SK-N-SH (cell line): Measurements from ENCODE around the gene CKAP4. TPM values are rescaled to one million over a fixed set of nuclear protein-coding genes. Genes with fewer than 3 reads are reported as not detected.

Experiments
- CTCF ChIA-PET: fragments of 300-600, 350-600 bp; formaldehyde crosslinking; extraction: SDS; loops from one replicate; lab custom pipeline; 2021; lab: Yijun Ruan, JAX
- POLR2A ChIA-PET: fragments of 350-600 bp; sonication (Branson Sonifier 250); formaldehyde crosslinking; extraction: SDS; loops from one replicate; lab custom pipeline; 2020; ENCODE audit warnings: antibody characterized with exemption, inconsistent platforms; lab: Yijun Ruan, JAX
- DNase-seq: peaks from one replicate; pipeline ENCODE4 v3.0.0; 2012
- H2AFZ ChIP-seq: fragments of 200-600 bp; sonication (generic); 2 replicates; pipeline ENCODE4 v1.8.1; 2016; ENCODE audit warnings: antibody characterized with exemption, mild to moderate bottlenecking, low read depth
- H3F3A ChIP-seq: fragments of 200-600 bp; sonication (generic); replicated peaks from 2 replicates; pipeline ENCODE3; 2016; ENCODE audit warnings: antibody characterized with exemption, mild to moderate bottlenecking; ENCODE audit not compliant: insufficient read depth
- H3K27ac ChIP-seq, 2 experiments: fragments of 200-500 bp in 1 of 2; fragments of 200-600 bp in 1 of 2; sonication (Bioruptor generic) in 1 of 2; sonication (generic), shearing (Covaris generic) in 1 of 2; 2 replicates each; pipeline versions ENCODE4 v1.5.1 to v1.6.1; 2014 to 2016; ENCODE audit warnings: low read depth in 2 of 2, inconsistent platforms in 1 of 2, low read length in 1 of 2, mild to moderate bottlenecking in 1 of 2, mixed read lengths in 1 of 2
- H3K27me3 ChIP-seq: fragments of 200-600 bp; sonication (generic), shearing (Covaris generic); 2 replicates; pipeline ENCODE4 v1.6.1; 2016; ENCODE audit warnings: mixed run types; ENCODE audit not compliant: insufficient read depth
- H3K36me3 ChIP-seq, 2 experiments: fragments of 200-500 bp in 1 of 2; fragments of 200-600 bp in 1 of 2; sonication (Bioruptor generic) in 1 of 2; sonication (generic) in 1 of 2; replicated peaks in 1 of 2; 2 replicates each; pipeline versions ENCODE3 to v1.5.1; 2014 to 2016; ENCODE audit warnings: low read length in 1 of 2, mild to moderate bottlenecking in 1 of 2; ENCODE audit not compliant: insufficient read depth in 2 of 2, control insufficient read depth in 1 of 2
- H3K4me1 ChIP-seq, 2 experiments: fragments of 200-500 bp in 1 of 2; fragments of 200-600 bp in 1 of 2; sonication (Bioruptor generic) in 1 of 2; sonication (generic), shearing (Covaris generic) in 1 of 2; 2 replicates each; pipeline versions ENCODE4 v1.5.1 to v1.6.1; 2014 to 2016; ENCODE audit warnings: low read depth in 1 of 2, low read length in 1 of 2, mixed run types in 1 of 2; ENCODE audit not compliant: insufficient read depth in 2 of 2, control insufficient read depth in 1 of 2
- H3K4me2 ChIP-seq: fragments of 200-600 bp; sonication (generic), shearing (Covaris generic); 2 replicates; pipeline ENCODE4 v1.6.1; 2017; ENCODE audit warnings: mixed run types
- H3K4me3 ChIP-seq, 2 experiments: fragments of 200-500 bp in 1 of 2; fragments of 200-600 bp in 1 of 2; sonication (Bioruptor generic) in 1 of 2; sonication (generic), shearing (Covaris generic) in 1 of 2; 2 replicates each; pipeline versions ENCODE4 v1.5.1 to v1.8.1; 2014 to 2016; ENCODE audit warnings: low read depth in 2 of 2, inconsistent platforms in 1 of 2, low read length in 1 of 2, mild to moderate bottlenecking in 1 of 2, mixed read lengths in 1 of 2, moderate library complexity in 1 of 2
- H3K79me2 ChIP-seq: fragments of 200-600 bp; sonication (generic); 2 replicates; pipeline ENCODE4 v1.8.1; 2017; ENCODE audit warnings: mild to moderate bottlenecking; ENCODE audit not compliant: insufficient read depth
- H3K9ac ChIP-seq: fragments of 200-600 bp; sonication (generic); 2 replicates; pipeline ENCODE4 v1.6.1; 2017; ENCODE audit warnings: mixed run types
- H3K9me2 ChIP-seq: fragments of 200-600 bp; sonication (generic); 2 replicates; pipeline ENCODE4 v1.6.1; 2017; ENCODE audit warnings: mixed run types
- H3K9me3 ChIP-seq: fragments of 200-600 bp; sonication (generic); 2 replicates; pipeline ENCODE4 v1.6.1; 2017; ENCODE audit warnings: mixed run types, mild to moderate bottlenecking, moderate library complexity
- H4K20me1 ChIP-seq: fragments of 200-600 bp; sonication (generic); 2 replicates; pipeline ENCODE4 v1.6.1; 2017; ENCODE audit warnings: mild to moderate bottlenecking, mixed run types; ENCODE audit not compliant: insufficient read depth
- CHD2 ChIP-seq: fragments of 150-350 bp; IDR thresholded peaks from 2 replicates; pipeline ENCODE4 v1.6.1; 2018; ENCODE audit warnings: low read length; ENCODE audit not compliant: partially characterized antibody
- EZH2phosphoT487 ChIP-seq: fragments of 200-600 bp; sonication (generic); IDR thresholded peaks from 2 replicates; pipeline ENCODE4 v1.6.1; 2017; ENCODE audit warnings: low read depth, mixed run types, mild to moderate bottlenecking, antibody characterized with exemption, moderate library complexity, borderline replicate concordance
- FOSL2 ChIP-seq: IDR thresholded peaks from 2 replicates; pipeline ENCODE4 v1.4.0; 2012; ENCODE audit warnings: low read depth, mild to moderate bottlenecking, moderate library complexity, borderline replicate concordance
- FOXJ3 ChIP-seq: sonication (generic); formaldehyde crosslinking; IDR thresholded peaks from 2 replicates; pipeline ENCODE4 v1.5.1; 2020; ENCODE audit warnings: mild to moderate bottlenecking, missing genetic modification reagents
- FOXM1 ChIP-seq: IDR thresholded peaks from 2 replicates; pipeline ENCODE4 v1.4.0; 2012; ENCODE audit warnings: low read depth, mild to moderate bottlenecking
- GATA2 ChIP-seq: sonication (generic); formaldehyde crosslinking; IDR thresholded peaks from 2 replicates; pipeline ENCODE4 v1.5.0; 2020; ENCODE audit warnings: mild to moderate bottlenecking, missing genetic modification reagents
- JUND ChIP-seq: IDR thresholded peaks from 2 replicates; pipeline ENCODE4 v1.4.0; 2012
- MAX ChIP-seq: IDR thresholded peaks from 2 replicates; pipeline ENCODE4 v1.4.0; 2012; ENCODE audit warnings: low read depth
- NFIC ChIP-seq: IDR thresholded peaks from 2 replicates; pipeline ENCODE4 v1.4.0; 2012; ENCODE audit warnings: borderline replicate concordance
- SIN3A ChIP-seq: IDR thresholded peaks from 2 replicates; pipeline ENCODE4 v1.6.1; 2012; ENCODE audit warnings: low read depth, mild to moderate bottlenecking, low read length, moderate library complexity, borderline replicate concordance
- TAF1 ChIP-seq: IDR thresholded peaks from 2 replicates; pipeline ENCODE4 v1.6.1; 2012; ENCODE audit warnings: low read depth, mild to moderate bottlenecking, low read length, moderate library complexity, borderline replicate concordance
- TCF12 ChIP-seq: IDR thresholded peaks from 2 replicates; pipeline ENCODE4 v1.4.0; 2012
- ZBTB33 ChIP-seq: IDR thresholded peaks from 2 replicates; pipeline ENCODE4 v1.4.0; 2012; ENCODE audit warnings: low read depth, borderline replicate concordance
- WGBS: methylation state at CpG from one replicate; pipeline ENCODE4 v1.1.6; 2017; ENCODE audit warnings: low lambda C conversion rate; 5-methylcytosine and 5-hydroxymethylcytosine counted together
- polyA plus RNA-seq, 3 experiments: library from polyadenylated mRNA; depleted of rRNA; stranded (reverse); fragments of >200 nt; gene quantifications; 2 replicates each; pipeline ENCODE4 v1.2.3, GENCODE V29; 2012
- TF ChIP-seq, protein P1 (sequence below): IDR thresholded peaks from 2 replicates; pipeline ENCODE4 v1.6.1; 2012; ENCODE audit warnings: mild to moderate bottlenecking, low read depth, low read length, moderate library complexity
- TF ChIP-seq, protein P2 (sequence below): IDR thresholded peaks from 2 replicates; pipeline ENCODE4; 2012
- TF ChIP-seq, protein P3 (sequence below): fragments of 150-350 bp; IDR thresholded peaks from 2 replicates; pipeline ENCODE4 v1.6.1; 2017; ENCODE audit warnings: antibody characterized with exemption, low read length, low read depth, borderline replicate concordance

The CKAP4 gene
- polyA plus RNA-seq, 1 of the 3 experiments (the other 2 are of a cell fraction), result 113 TPM

DNA sequence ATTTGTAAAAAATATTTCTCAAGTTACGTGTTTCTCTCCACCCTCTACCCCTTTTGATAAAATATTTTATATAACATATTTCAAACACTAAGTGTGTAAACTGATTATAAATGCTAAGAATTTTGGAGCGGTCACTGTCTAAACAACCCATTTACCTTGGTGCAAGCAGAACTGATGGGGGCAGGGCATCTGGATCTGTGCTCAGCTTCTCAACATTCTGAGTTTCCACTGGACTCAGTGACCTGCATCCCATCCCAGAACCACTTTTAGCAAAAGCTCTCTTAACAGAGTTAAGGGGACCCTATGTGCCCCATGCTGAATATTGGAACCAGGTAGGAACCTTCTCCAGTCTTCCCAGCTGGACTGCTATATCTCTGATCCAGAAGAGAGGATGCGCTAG is 53.5 kb downstream of the CKAP4 start:
- POLR2A ChIA-PET, result no interaction called here
- no peaks in the 10 kb centered on the region for H3K9me3 ChIP-seq
- DNase-seq, result no peak
- no peaks in the 10 kb centered on the region for H3F3A ChIP-seq
- TF ChIP-seq, protein P1, sequence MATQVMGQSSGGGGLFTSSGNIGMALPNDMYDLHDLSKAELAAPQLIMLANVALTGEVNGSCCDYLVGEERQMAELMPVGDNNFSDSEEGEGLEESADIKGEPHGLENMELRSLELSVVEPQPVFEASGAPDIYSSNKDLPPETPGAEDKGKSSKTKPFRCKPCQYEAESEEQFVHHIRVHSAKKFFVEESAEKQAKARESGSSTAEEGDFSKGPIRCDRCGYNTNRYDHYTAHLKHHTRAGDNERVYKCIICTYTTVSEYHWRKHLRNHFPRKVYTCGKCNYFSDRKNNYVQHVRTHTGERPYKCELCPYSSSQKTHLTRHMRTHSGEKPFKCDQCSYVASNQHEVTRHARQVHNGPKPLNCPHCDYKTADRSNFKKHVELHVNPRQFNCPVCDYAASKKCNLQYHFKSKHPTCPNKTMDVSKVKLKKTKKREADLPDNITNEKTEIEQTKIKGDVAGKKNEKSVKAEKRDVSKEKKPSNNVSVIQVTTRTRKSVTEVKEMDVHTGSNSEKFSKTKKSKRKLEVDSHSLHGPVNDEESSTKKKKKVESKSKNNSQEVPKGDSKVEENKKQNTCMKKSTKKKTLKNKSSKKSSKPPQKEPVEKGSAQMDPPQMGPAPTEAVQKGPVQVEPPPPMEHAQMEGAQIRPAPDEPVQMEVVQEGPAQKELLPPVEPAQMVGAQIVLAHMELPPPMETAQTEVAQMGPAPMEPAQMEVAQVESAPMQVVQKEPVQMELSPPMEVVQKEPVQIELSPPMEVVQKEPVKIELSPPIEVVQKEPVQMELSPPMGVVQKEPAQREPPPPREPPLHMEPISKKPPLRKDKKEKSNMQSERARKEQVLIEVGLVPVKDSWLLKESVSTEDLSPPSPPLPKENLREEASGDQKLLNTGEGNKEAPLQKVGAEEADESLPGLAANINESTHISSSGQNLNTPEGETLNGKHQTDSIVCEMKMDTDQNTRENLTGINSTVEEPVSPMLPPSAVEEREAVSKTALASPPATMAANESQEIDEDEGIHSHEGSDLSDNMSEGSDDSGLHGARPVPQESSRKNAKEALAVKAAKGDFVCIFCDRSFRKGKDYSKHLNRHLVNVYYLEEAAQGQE, result no peak
- TF ChIP-seq, all 33 proteins: peak for 0
- no peaks in the 10 kb centered on the region for H3K9me2 ChIP-seq
- H3K27me3 ChIP-seq, result no peaks in the 10 kb centered on the region
- no peaks in the 10 kb centered on the region for H3K36me3 ChIP-seq
- CTCF ChIA-PET, result interaction anchor here (0.8 to 1.3 kb wide), 2 partner anchors 45 to 58 kb away, joined by 3 read pairs; no protein-coding TSS in a partner anchor
- no peak overlapping the region for H3K4me2 ChIP-seq
- WGBS, result 93% methylated on average over 3 of the region's 3 CpGs
- H2AFZ ChIP-seq, result no peak overlapping the region
- no peaks in the 10 kb centered on the region for H3K79me2 ChIP-seq
- H3K27ac ChIP-seq, result no peak overlapping the region
- H3K4me3 ChIP-seq, result no peak overlapping the region
- H3K9ac ChIP-seq, result no peak overlapping the region
- H4K20me1 ChIP-seq, result no peaks in the 10 kb centered on the region
- H3K4me1 ChIP-seq, result peaks cover 0 to 2% of the 10 kb centered on the region in 2 experiments; a peak in 1 of 4 replicates

GRCh38 chr12:106193394-106194215 is 54.2 kb downstream of the CKAP4 start:
- DNase-seq, result no peak
- Histone ChIP-seq H4K20me1 (no peaks in the 10 kb centered on the region), H3K27me3 (no peaks in the 10 kb centered on the region), H3K4me3 (no peak overlapping the region), H2AFZ (no peak overlapping the region), H3F3A (no peaks in the 10 kb centered on the region), H3K9me3 (no peaks in the 10 kb centered on the region), H3K9me2 (no peaks in the 10 kb centered on the region), H3K27ac (no peak overlapping the region), H3K79me2 (no peaks in the 10 kb centered on the region), H3K4me2 (no peak overlapping the region), H3K9ac (no peak overlapping the region), H3K36me3 (no peaks in the 10 kb centered on the region), H3K4me1 (peaks cover 0 to 2% of the 10 kb centered on the region in 2 experiments; a peak in 1 of 4 replicates)
- 66% methylated on average over 10 of the region's 10 CpGs for WGBS
- ChIA-PET POLR2A (no interaction called here), CTCF (interaction anchor here (0.6 to 1.3 kb wide), 3 partner anchors 44 to 91 kb away, joined by 3 read pairs; no protein-coding TSS in a partner anchor)
- TF ChIP-seq EZH2phosphoT487, result no peak
- TF ChIP-seq NFIC, result no peak
- no peak for TF ChIP-seq JUND
- TF ChIP-seq TAF1, result no peak
- no peak for TF ChIP-seq GATA2
- no peak for TF ChIP-seq FOXJ3 (CRISPR knock-in tag)
- no peak for TF ChIP-seq FOSL2
- no peak for TF ChIP-seq TCF12
- no peak for TF ChIP-seq MAX
- TF ChIP-seq SIN3A, result no peak
- no peak for TF ChIP-seq CHD2
- TF ChIP-seq, protein P2, sequence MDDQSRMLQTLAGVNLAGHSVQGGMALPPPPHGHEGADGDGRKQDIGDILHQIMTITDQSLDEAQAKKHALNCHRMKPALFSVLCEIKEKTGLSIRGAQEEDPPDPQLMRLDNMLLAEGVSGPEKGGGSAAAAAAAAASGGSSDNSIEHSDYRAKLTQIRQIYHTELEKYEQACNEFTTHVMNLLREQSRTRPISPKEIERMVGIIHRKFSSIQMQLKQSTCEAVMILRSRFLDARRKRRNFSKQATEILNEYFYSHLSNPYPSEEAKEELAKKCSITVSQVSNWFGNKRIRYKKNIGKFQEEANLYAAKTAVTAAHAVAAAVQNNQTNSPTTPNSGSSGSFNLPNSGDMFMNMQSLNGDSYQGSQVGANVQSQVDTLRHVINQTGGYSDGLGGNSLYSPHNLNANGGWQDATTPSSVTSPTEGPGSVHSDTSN, result no peak
- TF ChIP-seq FOXM1, result no peak
- TF ChIP-seq, protein P3, sequence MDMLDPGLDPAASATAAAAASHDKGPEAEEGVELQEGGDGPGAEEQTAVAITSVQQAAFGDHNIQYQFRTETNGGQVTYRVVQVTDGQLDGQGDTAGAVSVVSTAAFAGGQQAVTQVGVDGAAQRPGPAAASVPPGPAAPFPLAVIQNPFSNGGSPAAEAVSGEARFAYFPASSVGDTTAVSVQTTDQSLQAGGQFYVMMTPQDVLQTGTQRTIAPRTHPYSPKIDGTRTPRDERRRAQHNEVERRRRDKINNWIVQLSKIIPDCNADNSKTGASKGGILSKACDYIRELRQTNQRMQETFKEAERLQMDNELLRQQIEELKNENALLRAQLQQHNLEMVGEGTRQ, result no peak
- TF ChIP-seq ZBTB33, result no peak
